ENCODE measurements around the gene ABLIM2.

ABLIM2 gene

DNA sequence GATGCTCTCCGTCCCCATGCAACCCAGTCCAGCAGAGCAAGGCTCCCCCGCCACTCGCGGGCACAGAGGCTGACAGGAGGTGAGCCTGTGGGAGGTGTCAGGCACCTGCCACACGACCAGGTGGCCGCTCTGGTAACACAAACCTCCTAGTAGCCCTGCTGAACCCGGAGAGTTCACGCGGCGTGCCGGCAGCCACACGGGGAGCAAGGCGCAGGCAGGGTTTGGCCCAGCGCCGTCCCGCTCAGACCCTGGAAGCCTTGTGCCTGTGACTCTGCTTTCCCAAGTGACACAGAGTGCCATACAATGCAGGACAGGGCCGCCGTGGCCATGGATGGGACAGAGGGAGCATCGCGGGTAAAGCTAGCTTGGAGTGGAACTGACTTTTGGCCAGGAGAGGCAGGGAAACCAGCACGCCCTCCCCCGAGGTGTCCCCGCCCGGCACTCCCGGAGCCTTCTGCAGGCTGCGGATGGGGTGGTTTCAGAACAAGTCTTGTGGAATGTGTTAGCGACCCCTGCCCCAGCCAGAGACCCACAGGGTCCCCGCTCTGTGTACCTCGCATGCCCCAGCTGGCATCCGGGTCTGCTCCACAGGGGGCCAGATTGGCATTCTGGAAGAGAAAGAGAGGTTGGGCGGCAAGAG lies 174.2 kb downstream of the ABLIM2 start:
- DNase-seq (ENCODE audit: low read depth in 2 of 2), result no peak

DNA sequence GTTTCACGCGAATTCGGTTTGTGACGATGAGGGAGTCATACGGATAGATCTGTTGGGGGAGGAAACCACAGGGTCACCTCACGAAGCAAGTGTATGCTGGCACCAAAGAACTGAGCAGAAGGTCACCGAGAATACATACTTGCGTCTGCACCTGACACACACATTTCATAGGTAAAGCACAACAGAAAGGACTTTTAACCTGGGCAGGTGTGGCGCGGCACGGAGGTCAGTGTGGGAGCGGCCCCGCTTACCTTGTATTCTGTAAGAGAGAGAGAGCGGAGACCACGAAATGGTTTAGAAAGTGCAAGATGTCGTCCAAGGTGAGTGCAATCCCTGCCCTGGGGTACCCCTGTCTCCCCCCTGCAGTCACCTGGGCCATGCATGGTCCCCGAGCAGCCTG lies 175.3 kb downstream of the ABLIM2 start:
- no peak for DNase-seq (ENCODE audit: low read depth in 2 of 2)

DNA sequence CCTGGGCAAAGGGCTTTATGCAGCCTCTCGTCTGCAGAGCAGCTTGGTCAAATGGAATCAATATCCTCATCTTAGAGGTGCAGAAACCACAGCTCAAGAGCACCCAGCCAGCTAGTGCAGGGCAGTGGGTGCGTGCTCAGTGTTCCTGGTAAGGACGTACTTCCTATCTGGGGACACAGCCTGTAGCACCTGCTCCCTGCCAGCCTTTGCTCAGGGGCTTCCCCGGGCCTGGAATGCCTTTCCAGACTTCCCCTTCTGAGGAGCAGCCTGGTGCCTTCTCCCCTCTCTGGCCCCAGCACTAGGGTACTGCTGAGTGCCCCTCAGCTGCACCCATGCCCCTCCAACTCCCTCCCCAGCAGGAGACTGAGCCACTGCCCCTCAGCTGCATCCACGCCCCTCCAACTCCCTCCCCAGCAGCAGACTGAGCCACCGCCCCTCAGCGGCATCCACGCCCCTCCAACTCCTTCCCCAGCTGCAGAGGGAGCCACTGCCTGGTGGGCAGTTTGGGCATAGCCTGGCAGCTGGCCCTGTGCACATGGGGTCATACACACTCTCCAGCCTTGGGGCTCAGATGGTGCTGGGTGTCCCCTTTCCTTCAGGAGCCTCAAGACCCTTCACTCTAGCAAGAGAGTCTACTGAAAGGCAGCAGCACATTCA lies 176.7 kb downstream of the ABLIM2 start:
- no peak for DNase-seq (ENCODE audit: low read depth in 2 of 2)

GRCh38 chr4:7980036-7980435 lies 178.6 kb downstream of the ABLIM2 start:
- DNase-seq (ENCODE audit: low read depth in 2 of 2), result no peak

DNA sequence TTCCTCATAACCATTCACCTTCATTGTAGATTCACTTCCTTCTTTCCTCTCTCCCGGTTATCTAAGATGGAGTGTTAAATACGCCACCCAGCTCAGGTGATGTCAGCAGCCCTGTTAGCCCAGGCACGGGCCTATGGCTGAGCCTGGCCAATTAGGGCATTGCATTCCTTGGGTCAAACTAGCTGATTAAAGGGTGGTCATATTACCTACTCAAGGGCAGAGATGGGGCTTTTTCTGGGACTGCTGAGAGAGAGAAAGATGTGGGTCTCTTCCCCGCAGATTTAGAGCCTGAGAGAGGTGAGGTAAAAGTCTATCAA lies 179.0 kb downstream of the ABLIM2 start:
- no peak for DNase-seq (ENCODE audit: low read depth in 2 of 2)

- no peak for DNase-seq (ENCODE audit: low read depth in 2 of 2)
Observed at GRCh38 chr4:7978907-7979651, 179.5 kb downstream of the ABLIM2 start.

DNA sequence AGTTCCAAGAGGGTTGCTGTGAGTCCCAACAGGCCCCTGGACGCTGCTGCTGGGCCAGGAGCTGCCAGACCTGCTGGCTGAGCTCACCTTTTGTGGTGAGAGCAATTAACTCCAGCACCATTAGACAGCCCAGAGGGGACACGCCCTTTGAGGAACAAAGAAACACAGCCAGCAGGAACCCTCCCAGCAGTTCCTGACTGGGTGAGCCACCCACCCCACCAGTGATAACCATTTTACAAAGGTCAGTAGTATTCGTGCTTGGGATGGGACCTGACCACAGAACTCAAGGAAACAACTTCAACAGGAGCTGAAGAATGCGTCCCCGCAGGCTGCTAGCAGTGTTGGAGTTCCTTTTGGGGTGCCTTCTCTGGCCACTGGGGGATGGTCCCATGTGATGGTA lies 180.1 kb downstream of the ABLIM2 start:
- DNase-seq (ENCODE audit: low read depth in 2 of 2), result no peak

DNA sequence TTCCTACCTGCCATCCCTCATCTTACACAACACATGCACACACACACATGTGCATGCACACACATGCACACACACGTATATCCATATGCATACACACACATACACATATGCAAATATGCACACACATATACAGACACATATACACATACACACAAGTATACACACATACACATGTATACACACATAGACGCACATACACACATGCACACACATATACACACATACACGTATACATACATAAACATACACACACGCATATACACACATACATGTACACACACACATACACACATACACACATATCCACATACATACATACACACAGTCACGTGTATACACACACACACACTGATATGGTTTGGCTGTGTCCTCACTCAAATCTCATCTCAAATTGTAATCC lies 182.0 kb downstream of the ABLIM2 start:
- DNase-seq (ENCODE audit: low read depth in 2 of 2), result no peak

DNA sequence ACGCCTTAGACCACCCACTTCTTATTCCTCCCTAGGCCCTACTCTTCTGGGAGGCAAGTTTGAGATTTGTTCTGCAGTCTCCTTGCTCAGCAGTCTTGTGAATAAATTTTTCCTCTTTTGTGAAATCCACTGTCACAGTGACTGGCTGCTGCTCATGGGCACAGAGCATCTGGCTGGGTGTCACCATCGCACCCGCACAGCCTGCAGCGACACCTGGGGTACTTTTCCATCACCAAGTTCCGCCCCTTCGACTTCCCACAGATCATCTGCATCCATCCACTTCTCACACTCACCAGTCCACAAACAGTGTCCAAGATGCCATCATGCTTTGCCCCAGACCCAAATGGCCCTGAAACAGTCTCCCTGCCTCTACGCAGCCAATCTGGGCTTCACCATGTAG lies 182.6 kb downstream of the ABLIM2 start:
- no peak for DNase-seq (ENCODE audit: low read depth in 2 of 2)

GRCh38 chr4:7974425-7974824 lies 184.2 kb downstream of the ABLIM2 start:
- DNase-seq (ENCODE audit: low read depth in 2 of 2), result no peak

GRCh38 chr4:7973545-7973981 lies 185.1 kb downstream of the ABLIM2 start:
- DNase-seq (ENCODE audit: low read depth in 2 of 2), result no peak

GRCh38 chr4:7971881-7972500 lies 186.6 kb downstream of the ABLIM2 start:
- DNase-seq (ENCODE audit: low read depth in 2 of 2), result no peak

DNA sequence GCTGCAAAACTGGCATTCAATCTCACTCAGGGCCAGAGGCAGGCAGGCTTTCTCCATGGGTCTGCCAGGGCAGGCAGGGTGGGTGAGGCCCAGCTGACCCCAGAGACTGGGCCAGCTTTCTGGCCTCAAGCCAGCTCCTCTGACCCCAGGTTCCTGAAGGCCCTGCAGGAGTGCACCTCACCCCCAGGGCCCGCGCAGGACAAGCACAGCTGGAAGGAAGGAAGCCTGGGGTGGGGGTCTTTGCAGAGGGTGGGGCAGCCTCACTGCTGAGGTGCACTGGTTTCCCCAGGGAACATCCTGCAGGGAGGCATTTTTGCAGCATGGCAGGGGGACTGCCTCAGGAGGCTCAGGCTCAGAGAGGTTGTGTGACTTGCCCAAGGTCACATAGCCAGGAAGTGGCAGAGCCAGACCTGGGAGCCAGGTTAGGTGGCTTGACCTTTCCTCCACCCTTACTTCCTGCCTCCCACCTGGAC lies 187.4 kb downstream of the ABLIM2 start:
- DNase-seq (ENCODE audit: low read depth in 2 of 2), result no peak

- DNase-seq (ENCODE audit: low read depth in 2 of 2), result no peak
Observed at GRCh38 chr4:7970361-7970946, 188.2 kb downstream of the ABLIM2 start.

DNA sequence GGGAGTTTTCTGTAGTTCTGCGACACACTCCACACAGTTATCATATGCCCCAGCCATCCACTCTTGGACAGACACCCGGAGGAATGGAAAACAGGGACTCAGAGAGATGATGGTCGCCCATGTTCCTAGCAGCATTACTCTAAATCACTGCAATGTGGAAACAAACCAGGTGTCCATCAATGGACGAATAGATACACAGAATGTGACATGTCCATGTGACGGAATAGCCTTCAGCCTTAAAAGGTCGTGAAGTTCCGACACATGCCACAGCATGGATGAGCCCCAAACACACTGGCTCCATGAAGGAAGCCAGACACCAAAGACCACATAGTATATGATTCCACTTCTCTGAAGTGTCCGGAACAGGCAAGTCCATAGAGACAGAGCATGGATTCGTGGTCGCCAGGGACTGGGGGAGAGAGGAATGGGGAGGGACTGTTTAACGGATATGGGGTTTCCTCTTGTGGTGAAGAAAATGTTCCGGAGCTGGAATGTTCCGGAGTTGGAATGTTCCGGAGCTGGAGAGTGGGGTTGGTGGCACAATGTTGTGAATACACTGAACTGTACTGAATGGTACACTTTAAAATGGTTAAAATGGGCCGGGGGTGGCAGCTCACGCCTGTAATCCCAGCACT lies 190.2 kb downstream of the ABLIM2 start:
- no peak for DNase-seq (ENCODE audit: low read depth in 2 of 2)

- no peak for DNase-seq (ENCODE audit: low read depth in 2 of 2)
Observed at GRCh38 chr4:7967501-7968261, 190.9 kb downstream of the ABLIM2 start.

DNA sequence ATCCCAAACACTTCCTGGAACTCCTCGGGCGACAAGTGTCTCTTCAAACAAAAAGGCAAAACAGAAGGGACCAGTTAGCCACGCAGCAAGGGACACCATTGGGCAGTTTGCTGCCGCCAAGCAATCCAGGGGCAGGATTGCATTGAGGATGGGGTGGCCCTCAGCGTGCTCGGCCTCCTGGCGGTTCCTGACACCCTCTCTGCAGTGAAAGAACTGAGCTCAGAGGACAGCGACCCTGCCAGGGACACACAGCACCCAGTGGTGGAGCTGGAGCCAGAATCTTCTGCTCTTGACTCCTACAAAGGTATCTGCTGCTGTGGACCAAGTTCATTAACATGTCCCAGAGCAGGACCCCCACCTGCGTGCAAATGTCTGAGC lies 191.6 kb downstream of the ABLIM2 start:
- no peak for DNase-seq (ENCODE audit: low read depth in 2 of 2)

DNA sequence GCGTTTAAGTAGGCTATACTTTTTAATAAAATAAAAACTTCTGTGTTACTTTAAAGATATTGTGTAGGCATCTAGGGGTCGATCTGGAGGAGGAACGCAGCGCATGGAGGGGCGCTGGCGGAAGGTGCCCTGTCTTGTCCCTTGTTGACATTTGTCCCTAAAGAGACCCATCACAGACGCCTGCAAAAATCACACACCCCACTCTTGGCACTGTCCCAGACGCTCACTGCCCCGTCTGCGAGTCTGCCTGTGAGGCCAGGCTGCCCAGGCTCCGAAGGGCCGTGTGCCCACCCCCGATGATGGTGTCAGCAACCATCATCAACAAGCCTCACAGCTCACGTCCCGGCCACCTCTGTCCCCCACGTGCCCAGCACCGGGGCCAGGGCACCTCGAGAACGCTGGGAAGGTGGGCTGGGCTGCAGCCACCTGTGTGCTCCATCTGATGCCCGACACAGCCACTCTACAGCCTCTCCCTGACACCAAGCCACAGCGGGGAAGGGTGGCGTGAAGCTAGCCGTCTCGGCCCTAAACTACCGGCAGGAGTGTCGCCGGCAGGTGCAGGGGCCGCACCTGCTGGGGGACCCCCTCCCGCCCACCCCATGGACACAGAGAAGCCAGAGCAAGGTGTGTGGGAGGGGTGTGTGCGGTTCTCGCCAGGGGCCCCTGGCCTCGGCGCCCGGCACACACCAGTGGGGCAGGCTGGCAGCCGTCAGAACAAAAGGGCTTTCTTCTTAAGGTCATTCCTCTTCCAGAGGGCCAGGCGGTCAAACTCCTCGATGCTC lies 192.1 kb downstream of the ABLIM2 start:
- DNase-seq (ENCODE audit: low read depth in 2 of 2), result no peak

DNA sequence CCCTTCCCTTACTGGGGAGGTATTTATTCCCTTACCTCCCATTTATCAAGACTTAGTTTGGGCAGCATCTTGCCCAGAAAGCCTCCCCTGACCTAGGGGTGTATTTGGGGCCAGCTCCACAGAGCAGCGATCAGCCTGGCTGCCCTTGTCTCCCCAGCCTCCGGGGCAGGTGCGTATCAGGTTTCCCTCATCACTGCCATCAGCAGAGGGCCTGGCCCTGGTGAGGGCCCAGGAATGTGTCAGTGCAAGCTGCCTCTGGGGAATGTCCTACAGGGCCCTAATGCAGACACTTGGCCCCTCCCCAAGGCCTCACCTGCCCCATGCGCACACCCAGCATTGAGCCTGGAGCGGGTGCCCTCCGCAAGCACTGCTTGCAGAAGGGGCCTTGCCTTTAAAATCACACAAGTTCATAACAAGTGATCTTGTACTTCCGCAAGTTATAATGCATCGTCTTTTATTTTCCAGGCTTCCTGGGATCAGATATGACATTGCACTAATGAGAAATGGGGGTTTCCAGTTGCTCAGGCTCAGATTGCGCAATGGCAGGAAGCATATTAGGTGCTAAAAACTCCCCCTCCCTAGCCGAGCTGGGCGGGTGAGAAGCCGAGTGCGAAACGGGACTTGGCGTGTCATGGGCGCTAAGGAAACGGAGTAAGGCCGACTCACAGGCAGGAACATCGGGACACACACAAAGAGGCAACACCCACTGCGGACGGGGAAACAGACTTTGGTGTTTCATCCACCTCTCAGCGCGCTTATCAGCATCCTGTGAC lies 193.5 kb downstream of the ABLIM2 start:
- DNase-seq (ENCODE audit: low read depth in 2 of 2), result peak in 1 of 2 donors; percentile 24
